ENCODE data around the gene SOD2. TPM values are rescaled to one million over a fixed set of nuclear protein-coding genes. Genes with fewer than 3 reads are reported as not detected.
"Not testable (repeated sequence)": the region's sequence is repeated elsewhere in the genome, so short reads cannot be mapped to it uniquely, and the experiment has no call there.

The SOD2 gene
- total RNA-seq, 1 donor from 2014 or later = 100 TPM

DNA sequence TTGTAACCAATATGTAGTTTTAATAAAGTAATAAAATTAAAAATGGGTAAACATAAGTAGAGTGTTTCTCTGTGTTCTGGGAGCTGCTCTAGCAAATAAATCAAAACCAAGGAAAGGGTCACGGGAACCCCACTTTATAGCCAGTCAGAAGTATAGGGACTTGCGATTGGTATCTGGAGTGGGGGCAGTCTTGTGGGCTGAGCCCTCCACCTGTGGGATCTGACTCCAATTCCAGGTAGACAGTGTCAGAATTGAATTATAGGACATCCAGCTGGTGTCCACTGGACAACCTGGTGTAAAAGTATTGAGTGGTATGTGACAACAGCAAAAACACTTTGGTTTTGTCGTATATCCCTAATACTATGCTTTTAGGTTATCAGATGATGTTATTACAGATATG, 14.5 kb downstream of the SOD2 start:
- no peak for TF ChIP-seq CTCF (conservative IDR thresholded peaks at IDR 0.05)
- H3K4me1 Mint-ChIP-seq (ENCODE audit: unreplicated experiment) = peaks cover 3% of the 10 kb centered on the region
- no peak overlapping the region for H3K27ac Mint-ChIP-seq

DNA sequence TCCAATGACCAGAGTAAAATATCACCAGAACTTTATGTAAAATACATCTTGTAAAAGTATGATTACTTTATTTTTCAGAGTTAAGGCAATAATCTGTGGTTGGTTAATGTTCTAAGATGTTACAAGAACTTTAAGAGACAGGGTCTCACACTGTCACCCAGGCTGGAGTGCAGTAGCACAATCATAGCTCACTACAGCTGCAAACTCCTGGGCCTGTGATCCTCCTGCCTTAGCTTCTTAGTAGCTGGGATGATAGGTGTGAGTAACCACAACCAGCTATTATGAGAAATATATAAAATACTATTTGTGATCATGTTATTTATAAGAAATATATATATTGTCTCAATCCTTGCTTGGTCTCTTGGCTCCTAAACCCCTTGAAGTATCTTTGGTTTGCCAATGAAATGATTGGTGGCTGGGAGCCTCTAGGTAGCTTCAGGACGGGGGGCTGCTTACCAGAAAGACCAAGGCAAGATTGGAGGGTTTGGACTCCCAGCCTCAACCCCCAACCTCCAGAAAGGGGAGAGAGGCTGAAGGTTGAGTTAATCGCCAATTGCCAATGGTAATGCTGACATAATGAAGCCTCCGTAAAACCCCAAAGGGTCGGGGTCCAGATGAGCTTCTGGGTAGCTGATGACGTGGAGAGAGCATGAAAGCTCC, 15.4 kb downstream of the SOD2 start:
- no peak overlapping the region for H3K27ac Mint-ChIP-seq
- H3K9me3 Mint-ChIP-seq = no peaks in the 10 kb centered on the region
- H3K27me3 Mint-ChIP-seq = no peaks in the 10 kb centered on the region
- peaks cover 10% of the 10 kb centered on the region for H3K36me3 Mint-ChIP-seq
- no peak for DNase-seq (ENCODE audit: extremely low spot score, unreplicated experiment)
- H3K4me1 Mint-ChIP-seq (ENCODE audit: unreplicated experiment) = peaks cover 3% of the 10 kb centered on the region
- TF ChIP-seq CTCF (conservative IDR thresholded peaks at IDR 0.05) = no peak
- no peak overlapping the region for H3K4me3 Mint-ChIP-seq

More for the DNA sequence above, 14.5 kb downstream of the SOD2 start:
- H3K27me3 Mint-ChIP-seq = no peaks in the 10 kb centered on the region
- no peak for DNase-seq (ENCODE audit: extremely low spot score, unreplicated experiment)
- H3K4me3 Mint-ChIP-seq = no peak overlapping the region
- H3K36me3 Mint-ChIP-seq = peaks cover 10% of the 10 kb centered on the region
- no peaks in the 10 kb centered on the region for H3K9me3 Mint-ChIP-seq

DNA sequence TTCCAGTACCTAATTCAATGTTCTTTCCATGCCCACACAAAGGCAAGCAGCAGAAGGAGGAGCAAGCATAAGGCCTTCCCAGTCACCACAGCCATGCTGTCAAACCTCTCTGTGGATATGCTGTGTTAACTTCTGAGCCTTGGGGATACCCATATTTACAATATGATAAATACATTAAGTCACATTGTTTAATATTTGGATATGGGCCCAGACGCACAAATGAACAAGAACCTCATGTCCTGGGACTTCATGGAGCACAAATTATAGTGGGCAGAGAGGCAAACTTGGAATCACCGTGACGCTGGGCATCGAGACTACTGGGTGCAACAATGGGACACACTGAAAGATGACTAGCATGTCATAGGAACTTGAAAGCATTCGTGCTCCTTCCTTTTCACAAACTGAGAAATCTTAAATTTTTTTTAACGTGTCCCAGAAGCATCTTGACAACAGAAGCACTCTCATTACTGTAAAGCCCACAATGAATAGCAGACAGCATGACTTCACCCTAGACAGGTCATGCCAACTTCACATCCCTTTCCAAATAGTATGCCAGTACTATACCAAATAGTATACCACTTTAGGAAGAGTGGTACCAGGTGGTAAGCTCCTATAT, 16.0 kb downstream of the SOD2 start:
- Mint-ChIP-seq H3K27ac (no peak overlapping the region), H3K9me3 (no peaks in the 10 kb centered on the region), H3K36me3 (peaks cover 5% of the 10 kb centered on the region), H3K4me3 (no peak overlapping the region), H3K4me1 (ENCODE audit: unreplicated experiment) (peaks cover 3% of the 10 kb centered on the region), H3K27me3 (no peaks in the 10 kb centered on the region)
- no peak for DNase-seq (ENCODE audit: extremely low spot score, unreplicated experiment)
- no peak for TF ChIP-seq CTCF (conservative IDR thresholded peaks at IDR 0.05)

- not testable (repeated sequence) for H3K4me1 Mint-ChIP-seq (ENCODE audit: unreplicated experiment); H3K27ac Mint-ChIP-seq; H3K9me3 Mint-ChIP-seq; H3K36me3 Mint-ChIP-seq; H3K27me3 Mint-ChIP-seq; DNase-seq (ENCODE audit: extremely low spot score, unreplicated experiment); H3K4me3 Mint-ChIP-seq
Measured at GRCh38 chr6:159676236-159676635, 16.8 kb downstream of the SOD2 start.

- Mint-ChIP-seq H3K36me3 (peaks cover 4% of the 10 kb centered on the region), H3K4me3 (no peak overlapping the region), H3K27ac (no peak overlapping the region), H3K4me1 (ENCODE audit: unreplicated experiment) (no peaks in the 10 kb centered on the region), H3K27me3 (no peaks in the 10 kb centered on the region), H3K9me3 (peaks cover 4% of the 10 kb centered on the region)
- TF ChIP-seq CTCF (conservative IDR thresholded peaks at IDR 0.05) = no peak
- DNase-seq (ENCODE audit: extremely low spot score, unreplicated experiment) = no peak
Measured at GRCh38 chr6:159665868-159666635, 27.0 kb downstream of the SOD2 start.

DNA sequence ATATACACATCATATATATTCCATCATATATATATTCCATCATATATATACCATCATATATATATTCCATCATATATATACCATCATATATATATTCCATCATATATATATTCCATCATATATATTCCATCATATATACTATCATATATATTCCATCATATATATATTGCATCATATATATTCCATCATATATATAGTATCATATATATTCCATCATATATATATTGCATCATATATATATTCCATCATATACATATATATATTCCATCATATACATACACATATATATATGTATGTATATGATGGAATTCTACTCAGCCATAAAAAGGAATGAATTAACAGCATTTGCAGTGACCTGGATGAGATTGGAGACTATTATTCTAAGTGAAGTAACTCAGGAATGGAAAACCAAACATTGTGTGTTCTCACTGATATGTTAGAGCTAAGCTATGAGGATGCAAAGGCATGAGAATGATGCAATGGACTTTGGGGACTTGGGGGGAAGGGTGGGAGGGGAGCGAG, 29.6 kb downstream of the SOD2 start:
- H3K27me3 Mint-ChIP-seq = not testable (repeated sequence)

GRCh38 chr6:159661977-159662376, 31.1 kb downstream of the SOD2 start:
- H3K9me3 Mint-ChIP-seq; H3K4me3 Mint-ChIP-seq; H3K27ac Mint-ChIP-seq; H3K4me1 Mint-ChIP-seq (ENCODE audit: unreplicated experiment); H3K27me3 Mint-ChIP-seq; H3K36me3 Mint-ChIP-seq; DNase-seq (ENCODE audit: extremely low spot score, unreplicated experiment): not testable (repeated sequence)

More for the DNA sequence above, 29.6 kb downstream of the SOD2 start:
- H3K9me3 Mint-ChIP-seq; DNase-seq (ENCODE audit: extremely low spot score, unreplicated experiment); H3K36me3 Mint-ChIP-seq; H3K27ac Mint-ChIP-seq; H3K4me1 Mint-ChIP-seq (ENCODE audit: unreplicated experiment); H3K4me3 Mint-ChIP-seq: not testable (repeated sequence)

Data from type B pancreatic cell (in vitro differentiated cells).